K562 (cell line): ENCODE results near the gene CHCHD5. TPM values are rescaled to one million over a fixed set of nuclear protein-coding genes. Genes with fewer than 3 reads are reported as not detected.

Source experiments
- ARID1B ChIP-seq: fragments of 450-650 bp; IDR thresholded peaks from 2 replicates; pipeline ENCODE4 v1.6.1; 2016; ENCODE audit warnings: antibody characterized with exemption, mild to moderate bottlenecking, inconsistent platforms
- BACH1 ChIP-seq: fragments of 200-800 bp; sonication (Bioruptor generic); IDR thresholded peaks from 2 replicates; pipeline ENCODE4 v1.6.1; 2016; ENCODE audit warnings: missing genetic modification characterization, missing compliant biosample characterization
- CEBPB ChIP-seq: fragments of 450-650 bp; IDR thresholded peaks from 2 replicates; pipeline ENCODE4 v1.6.1; 2016; ENCODE audit warnings: missing genetic modification characterization, missing compliant biosample characterization
- CEBPG ChIP-seq, 3 experiments: fragments of 200-800 bp in 1 of 3; sonication (Bioruptor generic) in 1 of 3; sonication (generic) in 1 of 3; formaldehyde crosslinking in 1 of 3; IDR thresholded peaks in 2 of 3; conservative IDR thresholded peaks in 1 of 3; 2 replicates each; pipeline versions ENCODE4 v1.6.1 to v1.8.0; 2016 to 2022; ENCODE audit warnings: missing compliant biosample characterization in 2 of 3, missing genetic modification characterization in 2 of 3, mild to moderate bottlenecking in 1 of 3, missing genetic modification reagents in 1 of 3
- DACH1 ChIP-seq: fragments of 450-650 bp; IDR thresholded peaks from 2 replicates; pipeline ENCODE4 v1.6.1; 2018; ENCODE audit not compliant: partially characterized antibody
- FOSL1 ChIP-seq: fragments of 200-800 bp; sonication (Bioruptor generic); conservative IDR thresholded peaks from 2 replicates; pipeline ENCODE4 v1.6.1; 2016; ENCODE audit warnings: missing genetic modification characterization, missing compliant biosample characterization
- NR2C2 ChIP-seq, 2 experiments: fragments of 200-800 bp in 1 of 2; sonication (Bioruptor generic) in 1 of 2; sonication (generic) in 1 of 2; formaldehyde crosslinking in 1 of 2; IDR thresholded peaks; 2 replicates each; pipeline versions ENCODE4 v1.6.1 to v1.8.0; 2016 to 2022; ENCODE audit warnings: mild to moderate bottlenecking in 1 of 2, missing compliant biosample characterization in 1 of 2, missing genetic modification characterization in 1 of 2, missing genetic modification reagents in 1 of 2
- RREB1 ChIP-seq: fragments of 250-450 bp; sonication (Bioruptor Pico); IDR thresholded peaks from 2 replicates; pipeline ENCODE4 v1.4.0; 2020
- ZNF143 ChIP-seq: sonication (generic); formaldehyde crosslinking; IDR thresholded peaks from 2 replicates; pipeline ENCODE4 v1.9.0; 2022; ENCODE audit warnings: mild to moderate bottlenecking, missing genetic modification reagents
- polyA plus RNA-seq, 8 experiments: library from polyadenylated mRNA; depleted of rRNA in 4 of 8; stranded (reverse) in 5 of 8; unstranded in 3 of 8; fragments of >200 nt; fragmentation: Nextera tagmentation in 2 of 8; fragmentation: Illumina TruSeq in 1 of 8; extraction: Ambion mirVana in 2 of 8; extraction: Trizol in 1 of 8; gene quantifications; 2 replicates each; pipeline versions ENCODE4 v1.2.1 to v1.2.3, GENCODE V29; 2011 to 2014; ENCODE audit warnings: inconsistent platforms in 1 of 8, missing spikeins in 1 of 8
- total RNA-seq, 7 experiments: library from RNA; depleted of rRNA in 6 of 7; stranded (reverse); fragments of >200 nt in 6 of 7; fragmentation: Illumina TruSeq in 2 of 7; extraction: Trizol in 2 of 7; gene quantifications; 2 replicates each; pipeline versions ENCODE4 v1.2.1 to v1.2.3, GENCODE V29; 2011 to 2021; ENCODE audit warnings: low replicate concordance in 1 of 7

Gene CHCHD5
- total and polyA plus RNA-seq, 9 of the 15 experiments (the other 6 are each of a cell fraction or from before 2014, with no cell fraction given) = 7.4 to 79.3 (median 33.4) TPM

- TF ChIP-seq ARID1B (0 out of 2 replicates have a peak, but pooled peaks have one; percentile 19), CEBPB (tag) (peak; percentile 70), ZNF143 (CRISPR knock-in tag) (no peak), DACH1 (peak; percentile 100), BACH1 (tag) (peak; percentile 64; the same call in 1 of the 2 replicates), CEBPG (CRISPR knock-in tag; IDR thresholded peaks at IDR 0.05) (peak; percentile 44; the same call in 1 of the 2 replicates), CEBPG (tag; conservative IDR thresholded peaks at IDR 0.05 in 1 of 2, IDR thresholded peaks at IDR 0.05 in 1 of 2) (peak; percentile 57 to 93), NR2C2 (CRISPR knock-in tag; IDR thresholded peaks at IDR 0.05) (no peak), NR2C2 (tag; IDR thresholded peaks at IDR 0.05) (peak; percentile 8; the same call in 1 of the 2 replicates), FOSL1 (peak; percentile 68), RREB1 (CRISPR knock-in tag) (no peak)
These were observed 42.9 kb downstream of the CHCHD5 start (continued) for GRCh38 chr2:112627060-112628040.
